HEK293T (cell line): ENCODE measurements around the gene SEMA6B.

Experiments used
- BHLHE40 ChIP-seq: fragments of 450-650 bp; IDR thresholded peaks from 2 replicates; pipeline ENCODE4 v1.6.1; 2016; ENCODE audit warnings: mild to moderate bottlenecking, moderate library complexity, borderline replicate concordance
- CTBP1 ChIP-seq: fragments of 450-650 bp; IDR thresholded peaks from 2 replicates; pipeline ENCODE4 v1.6.1; 2016; ENCODE audit warnings: borderline replicate concordance
- ELF4 ChIP-seq: fragments of 450-650 bp; IDR thresholded peaks from 2 replicates; pipeline ENCODE4 v1.6.1; 2017; ENCODE audit warnings: antibody characterized with exemption
- FOXA1 ChIP-seq: fragments of 450-650 bp; IDR thresholded peaks from 2 replicates; pipeline ENCODE4 v1.6.1; 2016; ENCODE audit warnings: mild to moderate bottlenecking
- FOXK2 ChIP-seq: fragments of 450-650 bp; IDR thresholded peaks from 2 replicates; pipeline ENCODE4 v1.6.1; 2016; ENCODE audit warnings: mild to moderate bottlenecking
- FOXM1 ChIP-seq: fragments of 450-650 bp; IDR thresholded peaks from 2 replicates; pipeline ENCODE4 v1.6.1; 2017; ENCODE audit warnings: mild to moderate bottlenecking, borderline replicate concordance
- HDGF ChIP-seq: fragments of 450-650 bp; IDR thresholded peaks from 2 replicates; pipeline ENCODE4 v1.6.1; 2017; ENCODE audit warnings: antibody characterized with exemption, borderline replicate concordance
- L3MBTL2 ChIP-seq: fragments of 450-650 bp; conservative IDR thresholded peaks from 2 replicates; pipeline ENCODE4 v1.6.1; 2016; ENCODE audit warnings: mild to moderate bottlenecking
- LEF1 ChIP-seq: fragments of 450-650 bp; IDR thresholded peaks from 2 replicates; pipeline ENCODE4 v1.6.1; 2017; ENCODE audit warnings: mild to moderate bottlenecking, borderline replicate concordance
- NFRKB ChIP-seq: fragments of 450-650 bp; IDR thresholded peaks from 2 replicates; pipeline ENCODE4 v1.6.1; 2016; ENCODE audit warnings: mild to moderate bottlenecking, moderate library complexity
- SP1 ChIP-seq: fragments of 450-650 bp; IDR thresholded peaks from 2 replicates; pipeline ENCODE4 v1.6.1; 2017
- SUZ12 ChIP-seq: fragments of 450-650 bp; IDR thresholded peaks from 2 replicates; pipeline ENCODE4 v1.6.1; 2016; ENCODE audit warnings: mild to moderate bottlenecking
- TARDBP ChIP-seq: fragments of 450-650 bp; IDR thresholded peaks from 2 replicates; pipeline ENCODE4 v1.6.1; 2016
- ZNF384 ChIP-seq: fragments of 450-650 bp; IDR thresholded peaks from 2 replicates; pipeline ENCODE4 v1.6.1; 2016

DNA sequence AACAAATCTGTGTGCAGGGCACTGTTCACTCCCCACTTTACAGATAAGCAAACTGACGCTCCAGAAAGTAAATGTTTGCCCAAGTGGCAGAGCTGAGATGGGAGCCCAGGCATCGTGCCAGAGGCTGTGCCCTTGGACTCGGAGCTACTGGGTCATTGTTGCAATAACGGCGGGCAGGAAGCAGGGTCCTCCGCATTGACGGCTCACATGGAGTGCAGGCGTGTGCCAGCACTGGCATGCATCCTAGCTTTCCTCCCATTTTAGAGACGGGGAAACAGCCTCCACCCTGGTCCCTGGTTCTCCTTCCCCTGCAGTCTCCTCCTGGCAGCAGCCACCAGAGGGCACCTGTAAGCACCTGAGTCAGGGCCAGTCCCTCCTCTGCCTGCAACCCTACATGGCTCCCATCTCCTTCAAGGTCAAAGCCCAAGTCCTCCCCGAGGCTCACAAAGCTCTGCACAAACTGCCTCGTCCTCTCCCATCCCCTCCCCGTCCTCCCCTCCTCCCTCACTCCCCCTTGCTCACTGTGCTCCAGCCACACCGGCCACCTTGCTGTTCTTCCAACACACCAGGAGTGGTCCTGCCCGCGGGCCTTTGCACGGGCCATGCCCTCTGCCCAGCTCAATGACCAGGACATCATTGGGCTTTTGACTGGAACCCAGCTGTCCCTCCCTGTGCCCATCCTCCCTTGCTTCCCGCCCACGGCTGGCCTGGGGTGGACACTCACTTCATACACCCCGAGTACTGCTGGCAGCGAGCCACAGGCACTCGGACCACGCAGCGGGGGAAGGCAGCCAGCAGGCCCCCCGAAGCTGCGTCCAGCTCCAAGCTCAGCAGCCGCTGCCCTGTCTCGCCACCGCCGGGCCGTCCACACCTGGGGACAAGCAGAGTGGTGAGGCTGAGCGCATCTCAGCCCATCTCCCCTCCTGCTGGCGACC is 11.9 kb downstream of the SEMA6B start:
- TF ChIP-seq BHLHE40, result no peak
- no peak for TF ChIP-seq FOXK2
- TF ChIP-seq ELF4, result no peak
- no peak for TF ChIP-seq HDGF
- TF ChIP-seq SP1, result no peak
- no peak for TF ChIP-seq ZNF384
- no peak for TF ChIP-seq NFRKB
- no peak for TF ChIP-seq FOXM1
- no peak for TF ChIP-seq SUZ12
- TF ChIP-seq L3MBTL2, result no peak
- no peak for TF ChIP-seq LEF1
- no peak for TF ChIP-seq CTBP1
- TF ChIP-seq TARDBP, result no peak
- no peak for TF ChIP-seq FOXA1
